WTC11 (cell line): ENCODE data around the gene FAM24B. TPM values are rescaled to one million over a fixed set of nuclear protein-coding genes. Genes with fewer than 3 reads are reported as not detected.

Experiments
- ATAC-seq: fragments of 200-7000 bp; cut with Tn5 transposase; 2 replicates; pipeline ENCODE4 v1.10.0; 2021; ENCODE audit warnings: mild to moderate bottlenecking, moderate library complexity
- CTCF ChIA-PET: fragments of 300-600 bp; sonication (Branson Sonifier 250); formaldehyde crosslinking; loops from one replicate; lab custom pipeline; 2021; ENCODE audit warnings: antibody characterized with exemption; lab: Charles Lee
- POLR2A ChIA-PET: fragments of 350-600 bp; sonication (Branson Sonifier 250); formaldehyde crosslinking; loops from one replicate; lab custom pipeline; 2021; ENCODE audit warnings: antibody characterized with exemption; lab: Charles Lee
- DNase-seq: peaks from one replicate; pipeline ENCODE4 v3.0.0; 2021; ENCODE audit warnings: low spot score
- H3K27ac Mint-ChIP-seq: 2 replicates; pipeline ENCODE4 v1.8.0; 2021; ENCODE audit warnings: mixed read lengths
- H3K27me3 Mint-ChIP-seq: 2 replicates; pipeline ENCODE4 v1.8.0; 2021; ENCODE audit warnings: low read depth, mild to moderate bottlenecking, moderate library complexity, mixed read lengths
- H3K36me3 Mint-ChIP-seq: 2 replicates; pipeline ENCODE4 v1.8.0; 2021; ENCODE audit warnings: mixed read lengths
- H3K4me1 Mint-ChIP-seq: 2 replicates; pipeline ENCODE4 v1.8.0; 2022; ENCODE audit warnings: mixed read lengths
- H3K4me3 Mint-ChIP-seq: 2 replicates; pipeline ENCODE4 v1.8.0; 2021; ENCODE audit warnings: mild to moderate bottlenecking, moderate library complexity, mixed read lengths
- H3K9me3 Mint-ChIP-seq: 2 replicates; pipeline ENCODE4 v1.8.0; 2021; ENCODE audit warnings: mixed read lengths
- ARID4B ChIP-seq: sonication (generic); formaldehyde crosslinking; IDR thresholded peaks from 2 replicates; pipeline ENCODE4 v1.8.0; 2023; ENCODE audit warnings: missing genetic modification reagents, mild to moderate bottlenecking, borderline replicate concordance
- E2F4 ChIP-seq: sonication (generic); formaldehyde crosslinking; IDR thresholded peaks from 2 replicates; pipeline ENCODE4 v1.8.1; 2022; ENCODE audit warnings: low read depth, mild to moderate bottlenecking, moderate library complexity, missing genetic modification reagents, borderline replicate concordance
- E2F5 ChIP-seq: sonication (generic); formaldehyde crosslinking; IDR thresholded peaks from 2 replicates; pipeline ENCODE4 v1.8.1; 2022; ENCODE audit warnings: mild to moderate bottlenecking, moderate library complexity, missing genetic modification reagents
- FOXJ3 ChIP-seq: sonication (generic); formaldehyde crosslinking; IDR thresholded peaks from 2 replicates; pipeline ENCODE4 v1.9.0; 2021; ENCODE audit warnings: missing genetic modification reagents, mild to moderate bottlenecking, borderline replicate concordance
- GABPB1 ChIP-seq: sonication (generic); formaldehyde crosslinking; IDR thresholded peaks from 2 replicates; pipeline ENCODE4 v1.8.1; 2023; ENCODE audit warnings: mild to moderate bottlenecking, missing genetic modification reagents
- GTF2I ChIP-seq: fragments of 250-450 bp; sonication (Bioruptor Pico); conservative IDR thresholded peaks from 2 replicates; pipeline ENCODE4 v1.4.0; 2021; ENCODE audit warnings: mild to moderate bottlenecking
- HMGA2 ChIP-seq: fragments of 250-450 bp; sonication (Bioruptor Pico); IDR thresholded peaks from 2 replicates; pipeline ENCODE4 v1.4.0; 2021; ENCODE audit warnings: mild to moderate bottlenecking, moderate library complexity
- KAT7 ChIP-seq: sonication (generic); formaldehyde crosslinking; IDR thresholded peaks from 2 replicates; pipeline ENCODE4 v1.8.1; 2023; ENCODE audit warnings: missing genetic modification reagents, mild to moderate bottlenecking, borderline replicate concordance
- MAX ChIP-seq: sonication (generic); formaldehyde crosslinking; IDR thresholded peaks from 2 replicates; pipeline ENCODE4 v1.8.0; 2022; ENCODE audit warnings: mild to moderate bottlenecking, missing genetic modification reagents
- MLX ChIP-seq: sonication (generic); formaldehyde crosslinking; IDR thresholded peaks from 2 replicates; pipeline ENCODE4 v1.8.1; 2023; ENCODE audit warnings: mild to moderate bottlenecking, missing genetic modification reagents, moderate library complexity
- MXD4 ChIP-seq: fragments of 250-450 bp; sonication (Bioruptor Pico); IDR thresholded peaks from 2 replicates; pipeline ENCODE4 v1.8.0; 2021; ENCODE audit warnings: mild to moderate bottlenecking, moderate library complexity, borderline replicate concordance
- NFE2L1 ChIP-seq: sonication (generic); formaldehyde crosslinking; IDR thresholded peaks from 2 replicates; pipeline ENCODE4 v1.8.1; 2023; ENCODE audit warnings: missing genetic modification reagents
- NFYB ChIP-seq: sonication (generic); formaldehyde crosslinking; conservative IDR thresholded peaks from 2 replicates; pipeline ENCODE4 v1.8.0; 2022; ENCODE audit warnings: low read depth, missing genetic modification reagents
- SMAD3 ChIP-seq: sonication (generic); formaldehyde crosslinking; IDR thresholded peaks from 2 replicates; pipeline ENCODE4 v1.8.0; 2022; ENCODE audit warnings: missing genetic modification reagents, mild to moderate bottlenecking, borderline replicate concordance
- SP1 ChIP-seq: sonication (generic); formaldehyde crosslinking; conservative IDR thresholded peaks from 2 replicates; pipeline ENCODE4 v1.8.1; 2022; ENCODE audit warnings: missing genetic modification reagents
- TP53 ChIP-seq: sonication (generic); formaldehyde crosslinking; IDR thresholded peaks from 2 replicates; pipeline ENCODE4 v1.8.1; 2023; ENCODE audit warnings: mild to moderate bottlenecking, missing genetic modification reagents
- ZBTB21 ChIP-seq: sonication (generic); formaldehyde crosslinking; IDR thresholded peaks from 2 replicates; pipeline ENCODE4 v1.8.1; 2023; ENCODE audit warnings: mild to moderate bottlenecking, missing genetic modification reagents, borderline replicate concordance
- ZMAT4 ChIP-seq: fragments of 250-450 bp; sonication (Bioruptor Pico); IDR thresholded peaks from 2 replicates; pipeline ENCODE4 v1.9.0; 2021; ENCODE audit warnings: mild to moderate bottlenecking
- ZNF138 ChIP-seq: sonication (generic); formaldehyde crosslinking; conservative IDR thresholded peaks from 2 replicates; pipeline ENCODE4 v1.8.1; 2022; ENCODE audit warnings: mild to moderate bottlenecking, moderate library complexity, missing genetic modification reagents
- ZNF396 ChIP-seq: fragments of 250-450 bp; sonication (Bioruptor Pico); IDR thresholded peaks from 2 replicates; pipeline ENCODE4 v1.8.0; 2021; ENCODE audit warnings: mild to moderate bottlenecking, moderate library complexity, borderline replicate concordance
- ZNF423 ChIP-seq: fragments of 250-450 bp; sonication (Bioruptor Pico); IDR thresholded peaks from 2 replicates; pipeline ENCODE4 v2.1.2; 2022; ENCODE audit warnings: mild to moderate bottlenecking, moderate library complexity
- ZSCAN18 ChIP-seq: fragments of 250-450 bp; sonication (Bioruptor Pico); IDR thresholded peaks from 2 replicates; pipeline ENCODE4 v2.1.2; 2022; ENCODE audit warnings: mild to moderate bottlenecking, moderate library complexity
- total RNA-seq: library from RNA; stranded (reverse); gene quantifications from 3 replicates; pipeline ENCODE4 v1.2.3, GENCODE V29; 2021

The FAM24B gene
- total RNA-seq, 1 experiment from 2014 or later: 3.7 TPM

GRCh38 chr10:122830273-122830964, 49.0 kb downstream of the FAM24B start:
- H3K27me3 Mint-ChIP-seq: no peaks in the 10 kb centered on the region
- CTCF ChIA-PET: no interaction called here
- DNase-seq (no peak), ATAC-seq (no peak)
- H3K4me3 Mint-ChIP-seq: no peak overlapping the region
- 0 out of 2 replicates have a peak, but pooled peaks cover 3% of the 10 kb centered on the region for H3K4me1 Mint-ChIP-seq
- H3K9me3 Mint-ChIP-seq: no peaks in the 10 kb centered on the region
- peaks cover 10% of the 10 kb centered on the region for H3K36me3 Mint-ChIP-seq
- POLR2A ChIA-PET: no interaction called here
- no peak overlapping the region for H3K27ac Mint-ChIP-seq
- no peak for TF ChIP-seq ZNF138 (CRISPR knock-in tag)
- TF ChIP-seq MLX: no peak
- TF ChIP-seq HMGA2 (CRISPR knock-in tag): no peak
- TF ChIP-seq KAT7 (CRISPR knock-in tag): no peak
- no peak for TF ChIP-seq SMAD3 (CRISPR knock-in tag)
- TF ChIP-seq MXD4 (CRISPR knock-in tag): no peak
- TF ChIP-seq, all 79 proteins: peak for 0

GRCh38 chr10:122829454-122829853, 49.9 kb downstream of the FAM24B start:
- H3K27me3 Mint-ChIP-seq: no peaks in the 10 kb centered on the region
- DNase-seq: no peak
- H3K36me3 Mint-ChIP-seq: peaks cover 3% of the 10 kb centered on the region
- H3K27ac Mint-ChIP-seq: no peak overlapping the region
- H3K4me1 Mint-ChIP-seq: 0 out of 2 replicates have a peak, but pooled peaks cover 3% of the 10 kb centered on the region
- POLR2A ChIA-PET: no interaction called here
- no peak for ATAC-seq
- no peak overlapping the region for H3K4me3 Mint-ChIP-seq
- no peak for TF ChIP-seq ZNF423 (CRISPR knock-in tag)
- no peak for TF ChIP-seq HMGA2 (CRISPR knock-in tag)
- no peak for TF ChIP-seq NFE2L1 (CRISPR knock-in tag)
- H3K9me3 Mint-ChIP-seq: no peaks in the 10 kb centered on the region
- CTCF ChIA-PET: interaction anchor here (1.2 kb wide), 1 partner anchor 151 kb away, joined by 3 read pairs; the partner anchor contains the start of gene PSTK

GRCh38 chr10:122828716-122829255, 50.6 kb downstream of the FAM24B start:
- Mint-ChIP-seq H3K27ac (no peak overlapping the region), H3K4me1 (0 out of 2 replicates have a peak, but pooled peaks cover 3% of the 10 kb centered on the region), H3K27me3 (no peaks in the 10 kb centered on the region), H3K4me3 (no peak overlapping the region), H3K9me3 (no peaks in the 10 kb centered on the region), H3K36me3 (peaks cover 3% of the 10 kb centered on the region)
- ATAC-seq: no peak
- ChIA-PET POLR2A (no interaction called here), CTCF (interaction anchor here (1.2 kb wide), 1 partner anchor 152 kb away, joined by 3 read pairs; the partner anchor contains the start of gene PSTK)
- no peak for DNase-seq
- TF ChIP-seq E2F5 (no peak), ZMAT4 (no peak), TP53 (no peak), SP1 (no peak), ARID4B (CRISPR knock-in tag) (no peak), MAX (CRISPR knock-in tag) (no peak), GABPB1 (CRISPR knock-in tag) (no peak), GTF2I (no peak), ZBTB21 (CRISPR knock-in tag) (no peak), ZSCAN18 (CRISPR knock-in tag) (no peak), NFYB (no peak), FOXJ3 (CRISPR knock-in tag) (no peak), ZNF396 (no peak), E2F4 (no peak)
